ENCODE measurements around the gene FABP3. TPM values are rescaled to one million over a fixed set of nuclear protein-coding genes. Genes with fewer than 3 reads are reported as not detected.

The FABP3 gene
- total and polyA plus RNA-seq, 10 of the 15 experiments (the other 5 are each of a cell fraction or from before 2014, with no cell fraction given): 0.36 to 1.2 (median 0.67) TPM; not detected in 2

DNA sequence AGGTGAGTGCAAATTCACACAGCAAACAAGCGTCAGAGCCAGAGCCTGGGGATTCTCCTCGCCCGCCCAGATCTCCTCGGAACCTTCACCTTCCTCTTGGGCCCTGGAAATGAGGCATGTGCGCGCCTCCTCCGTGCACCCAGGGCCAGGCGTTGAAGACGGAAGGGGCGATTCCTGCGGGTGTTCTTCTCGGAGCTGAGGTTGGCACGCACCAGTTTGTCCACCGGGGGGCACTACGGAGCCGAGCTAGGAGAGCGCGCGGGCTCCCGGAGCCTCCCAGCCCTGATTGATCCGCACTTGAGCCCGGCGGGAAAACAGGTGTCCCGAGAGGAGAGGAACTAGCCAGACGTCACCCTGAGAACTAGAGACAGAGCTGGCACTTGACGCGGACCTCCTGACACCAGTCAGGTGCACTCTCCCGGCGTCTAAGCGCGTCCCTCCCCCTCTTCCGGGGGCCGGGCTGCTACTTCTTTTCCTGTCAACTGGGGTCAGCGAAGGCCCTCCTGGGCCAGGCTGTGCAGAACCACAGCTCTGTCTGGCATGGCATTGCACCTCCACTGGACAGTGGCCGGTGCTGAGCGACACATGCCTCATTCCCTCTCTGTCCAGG is 21.8 kb upstream of the FABP3 start (continued):
- TF ChIP-seq, protein P1, sequence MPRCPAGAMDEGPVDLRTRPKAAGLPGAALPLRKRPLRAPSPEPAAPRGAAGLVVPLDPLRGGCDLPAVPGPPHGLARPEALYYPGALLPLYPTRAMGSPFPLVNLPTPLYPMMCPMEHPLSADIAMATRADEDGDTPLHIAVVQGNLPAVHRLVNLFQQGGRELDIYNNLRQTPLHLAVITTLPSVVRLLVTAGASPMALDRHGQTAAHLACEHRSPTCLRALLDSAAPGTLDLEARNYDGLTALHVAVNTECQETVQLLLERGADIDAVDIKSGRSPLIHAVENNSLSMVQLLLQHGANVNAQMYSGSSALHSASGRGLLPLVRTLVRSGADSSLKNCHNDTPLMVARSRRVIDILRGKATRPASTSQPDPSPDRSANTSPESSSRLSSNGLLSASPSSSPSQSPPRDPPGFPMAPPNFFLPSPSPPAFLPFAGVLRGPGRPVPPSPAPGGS (IDR thresholded peaks at IDR 0.05; ENCODE audit: borderline replicate concordance, insufficient read depth, low read depth, low read length, poor library complexity, severe bottlenecking): no peak
- TF ChIP-seq, protein P2, sequence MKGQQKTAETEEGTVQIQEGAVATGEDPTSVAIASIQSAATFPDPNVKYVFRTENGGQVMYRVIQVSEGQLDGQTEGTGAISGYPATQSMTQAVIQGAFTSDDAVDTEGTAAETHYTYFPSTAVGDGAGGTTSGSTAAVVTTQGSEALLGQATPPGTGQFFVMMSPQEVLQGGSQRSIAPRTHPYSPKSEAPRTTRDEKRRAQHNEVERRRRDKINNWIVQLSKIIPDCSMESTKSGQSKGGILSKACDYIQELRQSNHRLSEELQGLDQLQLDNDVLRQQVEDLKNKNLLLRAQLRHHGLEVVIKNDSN (IDR thresholded peaks at IDR 0.05; ENCODE audit: borderline replicate concordance, extremely low read length, insufficient read depth, low read depth, low read length): no peak
- TF ChIP-seq, protein P3, sequence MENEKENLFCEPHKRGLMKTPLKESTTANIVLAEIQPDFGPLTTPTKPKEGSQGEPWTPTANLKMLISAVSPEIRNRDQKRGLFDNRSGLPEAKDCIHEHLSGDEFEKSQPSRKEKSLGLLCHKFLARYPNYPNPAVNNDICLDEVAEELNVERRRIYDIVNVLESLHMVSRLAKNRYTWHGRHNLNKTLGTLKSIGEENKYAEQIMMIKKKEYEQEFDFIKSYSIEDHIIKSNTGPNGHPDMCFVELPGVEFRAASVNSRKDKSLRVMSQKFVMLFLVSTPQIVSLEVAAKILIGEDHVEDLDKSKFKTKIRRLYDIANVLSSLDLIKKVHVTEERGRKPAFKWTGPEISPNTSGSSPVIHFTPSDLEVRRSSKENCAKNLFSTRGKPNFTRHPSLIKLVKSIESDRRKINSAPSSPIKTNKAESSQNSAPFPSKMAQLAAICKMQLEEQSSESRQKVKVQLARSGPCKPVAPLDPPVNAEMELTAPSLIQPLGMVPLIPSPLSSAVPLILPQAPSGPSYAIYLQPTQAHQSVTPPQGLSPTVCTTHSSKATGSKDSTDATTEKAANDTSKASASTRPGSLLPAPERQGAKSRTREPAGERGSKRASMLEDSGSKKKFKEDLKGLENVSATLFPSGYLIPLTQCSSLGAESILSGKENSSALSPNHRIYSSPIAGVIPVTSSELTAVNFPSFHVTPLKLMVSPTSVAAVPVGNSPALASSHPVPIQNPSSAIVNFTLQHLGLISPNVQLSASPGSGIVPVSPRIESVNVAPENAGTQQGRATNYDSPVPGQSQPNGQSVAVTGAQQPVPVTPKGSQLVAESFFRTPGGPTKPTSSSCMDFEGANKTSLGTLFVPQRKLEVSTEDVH (IDR thresholded peaks at IDR 0.05; ENCODE audit: low read depth, partially characterized antibody): no peak
- TF ChIP-seq ASH2L (IDR thresholded peaks at IDR 0.05; ENCODE audit: borderline replicate concordance, low read depth) (no peak), TCF3 (IDR thresholded peaks at IDR 0.05; ENCODE audit: borderline replicate concordance, insufficient read depth, low read depth, low read length) (no peak), RBBP5 (conservative IDR thresholded peaks at IDR 0.05) (no peak), ZNF384 (IDR thresholded peaks at IDR 0.05; ENCODE audit: borderline replicate concordance, low read depth, low read length) (no peak)
- TF ChIP-seq, protein P4, sequence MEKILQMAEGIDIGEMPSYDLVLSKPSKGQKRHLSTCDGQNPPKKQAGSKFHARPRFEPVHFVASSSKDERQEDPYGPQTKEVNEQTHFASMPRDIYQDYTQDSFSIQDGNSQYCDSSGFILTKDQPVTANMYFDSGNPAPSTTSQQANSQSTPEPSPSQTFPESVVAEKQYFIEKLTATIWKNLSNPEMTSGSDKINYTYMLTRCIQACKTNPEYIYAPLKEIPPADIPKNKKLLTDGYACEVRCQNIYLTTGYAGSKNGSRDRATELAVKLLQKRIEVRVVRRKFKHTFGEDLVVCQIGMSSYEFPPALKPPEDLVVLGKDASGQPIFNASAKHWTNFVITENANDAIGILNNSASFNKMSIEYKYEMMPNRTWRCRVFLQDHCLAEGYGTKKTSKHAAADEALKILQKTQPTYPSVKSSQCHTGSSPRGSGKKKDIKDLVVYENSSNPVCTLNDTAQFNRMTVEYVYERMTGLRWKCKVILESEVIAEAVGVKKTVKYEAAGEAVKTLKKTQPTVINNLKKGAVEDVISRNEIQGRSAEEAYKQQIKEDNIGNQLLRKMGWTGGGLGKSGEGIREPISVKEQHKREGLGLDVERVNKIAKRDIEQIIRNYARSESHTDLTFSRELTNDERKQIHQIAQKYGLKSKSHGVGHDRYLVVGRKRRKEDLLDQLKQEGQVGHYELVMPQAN (conservative IDR thresholded peaks at IDR 0.05): no peak
- TF ChIP-seq, protein P5, sequence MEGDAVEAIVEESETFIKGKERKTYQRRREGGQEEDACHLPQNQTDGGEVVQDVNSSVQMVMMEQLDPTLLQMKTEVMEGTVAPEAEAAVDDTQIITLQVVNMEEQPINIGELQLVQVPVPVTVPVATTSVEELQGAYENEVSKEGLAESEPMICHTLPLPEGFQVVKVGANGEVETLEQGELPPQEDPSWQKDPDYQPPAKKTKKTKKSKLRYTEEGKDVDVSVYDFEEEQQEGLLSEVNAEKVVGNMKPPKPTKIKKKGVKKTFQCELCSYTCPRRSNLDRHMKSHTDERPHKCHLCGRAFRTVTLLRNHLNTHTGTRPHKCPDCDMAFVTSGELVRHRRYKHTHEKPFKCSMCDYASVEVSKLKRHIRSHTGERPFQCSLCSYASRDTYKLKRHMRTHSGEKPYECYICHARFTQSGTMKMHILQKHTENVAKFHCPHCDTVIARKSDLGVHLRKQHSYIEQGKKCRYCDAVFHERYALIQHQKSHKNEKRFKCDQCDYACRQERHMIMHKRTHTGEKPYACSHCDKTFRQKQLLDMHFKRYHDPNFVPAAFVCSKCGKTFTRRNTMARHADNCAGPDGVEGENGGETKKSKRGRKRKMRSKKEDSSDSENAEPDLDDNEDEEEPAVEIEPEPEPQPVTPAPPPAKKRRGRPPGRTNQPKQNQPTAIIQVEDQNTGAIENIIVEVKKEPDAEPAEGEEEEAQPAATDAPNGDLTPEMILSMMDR (IDR thresholded peaks at IDR 0.05 in 2 of 3, conservative IDR thresholded peaks at IDR 0.05 in 1 of 3; ENCODE audit: control insufficient read depth in 2 of 3, extremely low read depth in 1 of 3, insufficient read depth in 1 of 3, low read depth in 3 of 3, low read length in 3 of 3): peak; percentile 82 to 92 (median 83)
- TF ChIP-seq, protein P6, sequence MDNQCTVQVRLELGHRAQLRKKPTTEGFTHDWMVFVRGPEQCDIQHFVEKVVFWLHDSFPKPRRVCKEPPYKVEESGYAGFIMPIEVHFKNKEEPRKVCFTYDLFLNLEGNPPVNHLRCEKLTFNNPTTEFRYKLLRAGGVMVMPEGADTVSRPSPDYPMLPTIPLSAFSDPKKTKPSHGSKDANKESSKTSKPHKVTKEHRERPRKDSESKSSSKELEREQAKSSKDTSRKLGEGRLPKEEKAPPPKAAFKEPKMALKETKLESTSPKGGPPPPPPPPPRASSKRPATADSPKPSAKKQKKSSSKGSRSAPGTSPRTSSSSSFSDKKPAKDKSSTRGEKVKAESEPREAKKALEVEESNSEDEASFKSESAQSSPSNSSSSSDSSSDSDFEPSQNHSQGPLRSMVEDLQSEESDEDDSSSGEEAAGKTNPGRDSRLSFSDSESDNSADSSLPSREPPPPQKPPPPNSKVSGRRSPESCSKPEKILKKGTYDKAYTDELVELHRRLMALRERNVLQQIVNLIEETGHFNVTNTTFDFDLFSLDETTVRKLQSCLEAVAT (IDR thresholded peaks at IDR 0.05): no peak
- TF ChIP-seq, protein P7, sequence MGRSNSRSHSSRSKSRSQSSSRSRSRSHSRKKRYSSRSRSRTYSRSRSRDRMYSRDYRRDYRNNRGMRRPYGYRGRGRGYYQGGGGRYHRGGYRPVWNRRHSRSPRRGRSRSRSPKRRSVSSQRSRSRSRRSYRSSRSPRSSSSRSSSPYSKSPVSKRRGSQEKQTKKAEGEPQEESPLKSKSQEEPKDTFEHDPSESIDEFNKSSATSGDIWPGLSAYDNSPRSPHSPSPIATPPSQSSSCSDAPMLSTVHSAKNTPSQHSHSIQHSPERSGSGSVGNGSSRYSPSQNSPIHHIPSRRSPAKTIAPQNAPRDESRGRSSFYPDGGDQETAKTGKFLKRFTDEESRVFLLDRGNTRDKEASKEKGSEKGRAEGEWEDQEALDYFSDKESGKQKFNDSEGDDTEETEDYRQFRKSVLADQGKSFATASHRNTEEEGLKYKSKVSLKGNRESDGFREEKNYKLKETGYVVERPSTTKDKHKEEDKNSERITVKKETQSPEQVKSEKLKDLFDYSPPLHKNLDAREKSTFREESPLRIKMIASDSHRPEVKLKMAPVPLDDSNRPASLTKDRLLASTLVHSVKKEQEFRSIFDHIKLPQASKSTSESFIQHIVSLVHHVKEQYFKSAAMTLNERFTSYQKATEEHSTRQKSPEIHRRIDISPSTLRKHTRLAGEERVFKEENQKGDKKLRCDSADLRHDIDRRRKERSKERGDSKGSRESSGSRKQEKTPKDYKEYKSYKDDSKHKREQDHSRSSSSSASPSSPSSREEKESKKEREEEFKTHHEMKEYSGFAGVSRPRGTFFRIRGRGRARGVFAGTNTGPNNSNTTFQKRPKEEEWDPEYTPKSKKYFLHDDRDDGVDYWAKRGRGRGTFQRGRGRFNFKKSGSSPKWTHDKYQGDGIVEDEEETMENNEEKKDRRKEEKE (IDR thresholded peaks at IDR 0.05): no peak
- TF ChIP-seq, protein P8, sequence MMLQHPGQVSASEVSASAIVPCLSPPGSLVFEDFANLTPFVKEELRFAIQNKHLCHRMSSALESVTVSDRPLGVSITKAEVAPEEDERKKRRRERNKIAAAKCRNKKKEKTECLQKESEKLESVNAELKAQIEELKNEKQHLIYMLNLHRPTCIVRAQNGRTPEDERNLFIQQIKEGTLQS (IDR thresholded peaks at IDR 0.05; ENCODE audit: borderline replicate concordance, extremely low read depth, low read depth, low read length): no peak

Measured in GM12878 (cell line).